CD8-positive, alpha-beta memory T cell (primary cell): Measurements from ENCODE around the gene SLC26A2. TPM values are rescaled to one million over a fixed set of nuclear protein-coding genes. Genes with fewer than 3 reads are reported as not detected.

ENCODE experiments used
- CTCF ChIA-PET: fragments of 350-600 bp; sonication (Branson Sonifier 250); formaldehyde crosslinking; loops from one replicate; lab custom pipeline; 2021; ENCODE audit warnings: antibody characterized with exemption; lab: Charles Lee
- POLR2A ChIA-PET: fragments of 350-600 bp; sonication (Branson Sonifier 250); formaldehyde crosslinking; loops from one replicate; lab custom pipeline; 2021; ENCODE audit warnings: antibody characterized with exemption; lab: Charles Lee
- DNase-seq, 5 donors: peaks; one replicate each; pipeline versions ENCODE4 v3.0.0 to v3.0.0-alpha.2; 2020 to 2022; ENCODE audit warnings: mixed read lengths in 1 of 5
- H3K27ac ChIP-seq: one replicate; pipeline ENCODE4 v1.7.0; 2013; ENCODE audit warnings: low read depth, mild to moderate bottlenecking, low read length, moderate library complexity
- H3K27me3 ChIP-seq: 2 replicates; pipeline ENCODE4 v1.7.0; 2013; ENCODE audit warnings: low read length, mild to moderate bottlenecking; ENCODE audit not compliant: insufficient read depth, poor library complexity, severe bottlenecking
- H3K36me3 ChIP-seq: 2 replicates; pipeline ENCODE4 v1.7.0; 2013; ENCODE audit warnings: mild to moderate bottlenecking, low read length, moderate library complexity; ENCODE audit not compliant: insufficient read depth
- H3K4me1 ChIP-seq: 2 replicates; pipeline ENCODE4 v1.7.0; 2013; ENCODE audit warnings: mild to moderate bottlenecking, low read length, moderate library complexity; ENCODE audit not compliant: insufficient read depth
- H3K4me3 ChIP-seq: 2 replicates; pipeline ENCODE4 v1.7.0; 2013; ENCODE audit warnings: mild to moderate bottlenecking, low read length
- H3K9me3 ChIP-seq: 2 replicates; pipeline ENCODE4 v1.7.0; 2013; ENCODE audit warnings: mild to moderate bottlenecking, low read length
- H3K27ac Mint-ChIP-seq, 8 donors: one replicate each; pipeline ENCODE4 v1.8.0; 2020 to 2021; ENCODE audit warnings: mixed read lengths in 8 of 8, mild to moderate bottlenecking in 6 of 8, inconsistent platforms in 3 of 8, moderate library complexity in 3 of 8
- H3K27me3 Mint-ChIP-seq, 2 donors: one replicate each; pipeline ENCODE4 v1.8.0; 2020 to 2021; ENCODE audit warnings: mixed read lengths in 2 of 2, mild to moderate bottlenecking in 1 of 2, moderate library complexity in 1 of 2
- H3K36me3 Mint-ChIP-seq, 3 donors: one replicate each; pipeline ENCODE4 v1.8.0; 2020 to 2021; ENCODE audit warnings: mixed read lengths in 3 of 3, inconsistent platforms in 1 of 3, mild to moderate bottlenecking in 1 of 3
- H3K4me1 Mint-ChIP-seq, 3 donors: one replicate each; pipeline ENCODE4 v1.8.0; 2020 to 2021; ENCODE audit warnings: mixed read lengths in 3 of 3, inconsistent platforms in 1 of 3, mild to moderate bottlenecking in 1 of 3
- H3K4me3 Mint-ChIP-seq, 7 donors: one replicate each; pipeline ENCODE4 v1.8.0; 2020 to 2021; ENCODE audit warnings: mixed read lengths in 7 of 7, mild to moderate bottlenecking in 6 of 7, moderate library complexity in 4 of 7, inconsistent platforms in 2 of 7
- H3K9me3 Mint-ChIP-seq, 5 donors: one replicate each; pipeline ENCODE4 v1.8.0; 2020 to 2022; ENCODE audit warnings: mixed read lengths in 5 of 5, mild to moderate bottlenecking in 3 of 5, moderate library complexity in 2 of 5, inconsistent platforms in 1 of 5
- polyA plus RNA-seq: library from polyadenylated mRNA; unstranded; fragments of 300-500 nt; fragmentation: Illumina TruSeq; gene quantifications from one replicate; pipeline ENCODE4 v1.2.3, GENCODE V29; 2021
- total RNA-seq, 2 experiments: library from RNA; stranded (reverse); gene quantifications; one replicate each; pipeline ENCODE4 v1.2.3, GENCODE V29; 2021

The SLC26A2 gene
- total and polyA plus RNA-seq, 3 experiments from 2014 or later: 4.6 to 10.2 (median 9.7) TPM

- H3K27me3 Mint-ChIP-seq: peaks cover 7 to 33% of the 10 kb centered on the region in 2 donors
- H3K36me3 Mint-ChIP-seq: no peaks in the 10 kb centered on the region
- H3K9me3 Mint-ChIP-seq: no peaks in the 10 kb centered on the region
- H3K27ac ChIP-seq: no peak overlapping the region
- DNase-seq: no peak
- no peaks in the 10 kb centered on the region for H3K4me1 Mint-ChIP-seq
- no peak overlapping the region for H3K27ac Mint-ChIP-seq
- H3K4me3 ChIP-seq: no peak overlapping the region
- H3K9me3 ChIP-seq: no peaks in the 10 kb centered on the region
- no peaks in the 10 kb centered on the region for H3K27me3 ChIP-seq
- no peaks in the 10 kb centered on the region for H3K36me3 ChIP-seq
- CTCF ChIA-PET: no interaction called here
- no peaks in the 10 kb centered on the region for H3K4me1 ChIP-seq
- POLR2A ChIA-PET: no interaction called here
- H3K4me3 Mint-ChIP-seq: no peak overlapping the region
Observed at GRCh38 chr5:149932445-149933350, 27.9 kb upstream of the SLC26A2 start.

- Histone ChIP-seq H3K27ac (no peak overlapping the region), H3K4me1 (no peaks in the 10 kb centered on the region), H3K9me3 (no peaks in the 10 kb centered on the region), H3K4me3 (no peak overlapping the region), H3K36me3 (no peaks in the 10 kb centered on the region), H3K27me3 (no peaks in the 10 kb centered on the region)
- CTCF ChIA-PET: interaction anchor here (0.6 to 1.4 kb wide), 3 partner anchors 15 to 332 kb away, joined by 3 to 5 read pairs (median 4); no protein-coding TSS in a partner anchor
- Mint-ChIP-seq H3K4me3 (no peak overlapping the region), H3K4me1 (no peaks in the 10 kb centered on the region), H3K9me3 (no peaks in the 10 kb centered on the region), H3K27ac (no peak overlapping the region), H3K27me3 (peaks cover 5 to 27% of the 10 kb centered on the region in 2 donors), H3K36me3 (no peaks in the 10 kb centered on the region)
- POLR2A ChIA-PET: no interaction called here
- DNase-seq: no peak
Observed at GRCh38 chr5:149935431-149935901, 25.1 kb upstream of the SLC26A2 start.

GRCh38 chr5:149936044-149936699 is 24.4 kb upstream of the SLC26A2 start:
- no peaks in the 10 kb centered on the region for H3K27me3 ChIP-seq
- no peaks in the 10 kb centered on the region for H3K36me3 ChIP-seq
- Mint-ChIP-seq H3K9me3 (no peaks in the 10 kb centered on the region), H3K4me1 (no peaks in the 10 kb centered on the region), H3K4me3 (no peak overlapping the region), H3K36me3 (no peaks in the 10 kb centered on the region), H3K27ac (no peak overlapping the region), H3K27me3 (peaks cover 5 to 22% of the 10 kb centered on the region in 2 donors)
- POLR2A ChIA-PET: no interaction called here
- no peaks in the 10 kb centered on the region for H3K9me3 ChIP-seq
- no peaks in the 10 kb centered on the region for H3K4me1 ChIP-seq
- no peak for DNase-seq
- H3K27ac ChIP-seq: no peak overlapping the region
- CTCF ChIA-PET: interaction anchor here (0.6 to 1.3 kb wide), 3 partner anchors 9 to 332 kb away, joined by 3 to 5 read pairs (median 4); no protein-coding TSS in a partner anchor
- no peak overlapping the region for H3K4me3 ChIP-seq

- no peaks in the 10 kb centered on the region for H3K27me3 ChIP-seq
- H3K4me3 Mint-ChIP-seq: no peak overlapping the region
- H3K4me3 ChIP-seq: no peak overlapping the region
- H3K9me3 Mint-ChIP-seq: no peaks in the 10 kb centered on the region
- no peak overlapping the region for H3K27ac ChIP-seq
- H3K4me1 ChIP-seq: no peaks in the 10 kb centered on the region
- ChIA-PET POLR2A (no interaction called here), CTCF (interaction anchor here (0.9 kb wide), 1 partner anchor 10 kb away, joined by 4 read pairs; no protein-coding TSS in a partner anchor)
- no peak overlapping the region for H3K27ac Mint-ChIP-seq
- no peaks in the 10 kb centered on the region for H3K9me3 ChIP-seq
- no peak for DNase-seq
- H3K36me3 ChIP-seq: no peaks in the 10 kb centered on the region
- H3K4me1 Mint-ChIP-seq: no peaks in the 10 kb centered on the region
- H3K36me3 Mint-ChIP-seq: no peaks in the 10 kb centered on the region
- peaks cover 5 to 20% of the 10 kb centered on the region in 2 donors for H3K27me3 Mint-ChIP-seq
Observed at GRCh38 chr5:149936700-149937091, 23.9 kb upstream of the SLC26A2 start.

- Histone ChIP-seq H3K9me3 (no peaks in the 10 kb centered on the region), H3K36me3 (no peaks in the 10 kb centered on the region), H3K4me1 (no peaks in the 10 kb centered on the region), H3K27ac (no peak overlapping the region), H3K27me3 (no peaks in the 10 kb centered on the region), H3K4me3 (no peak overlapping the region)
- Mint-ChIP-seq H3K4me1 (no peaks in the 10 kb centered on the region), H3K9me3 (no peaks in the 10 kb centered on the region), H3K27ac (no peak overlapping the region), H3K27me3 (peaks cover 5 to 12% of the 10 kb centered on the region in 2 donors), H3K36me3 (no peaks in the 10 kb centered on the region), H3K4me3 (no peak overlapping the region)
- CTCF ChIA-PET: no interaction called here
- no peak for DNase-seq
- POLR2A ChIA-PET: no interaction called here
Observed at GRCh38 chr5:149937610-149938009, 22.9 kb upstream of the SLC26A2 start.

- H3K27ac Mint-ChIP-seq: no peak overlapping the region
- Histone ChIP-seq H3K27me3 (no peaks in the 10 kb centered on the region), H3K9me3 (no peaks in the 10 kb centered on the region), H3K4me1 (no peaks in the 10 kb centered on the region), H3K27ac (no peak overlapping the region), H3K4me3 (no peak overlapping the region), H3K36me3 (no peaks in the 10 kb centered on the region)
- peaks cover 5 to 12% of the 10 kb centered on the region in 2 donors for H3K27me3 Mint-ChIP-seq
- CTCF ChIA-PET: no interaction called here
- no peaks in the 10 kb centered on the region for H3K36me3 Mint-ChIP-seq
- no peaks in the 10 kb centered on the region for H3K4me1 Mint-ChIP-seq
- no peak overlapping the region for H3K4me3 Mint-ChIP-seq
- POLR2A ChIA-PET: no interaction called here
- DNase-seq: no peak
- H3K9me3 Mint-ChIP-seq: no peaks in the 10 kb centered on the region
Observed at GRCh38 chr5:149938279-149938678, 22.3 kb upstream of the SLC26A2 start.

- CTCF ChIA-PET: no interaction called here
- H3K27me3 Mint-ChIP-seq: peaks cover 5 to 12% of the 10 kb centered on the region in 2 donors
- Histone ChIP-seq H3K9me3 (no peaks in the 10 kb centered on the region), H3K4me3 (no peak overlapping the region), H3K36me3 (no peaks in the 10 kb centered on the region), H3K27me3 (no peaks in the 10 kb centered on the region), H3K27ac (no peak overlapping the region), H3K4me1 (no peaks in the 10 kb centered on the region)
- no peaks in the 10 kb centered on the region for H3K36me3 Mint-ChIP-seq
- H3K4me1 Mint-ChIP-seq: no peaks in the 10 kb centered on the region
- POLR2A ChIA-PET: no interaction called here
- DNase-seq: no peak
- H3K27ac Mint-ChIP-seq: no peak overlapping the region
- no peaks in the 10 kb centered on the region for H3K9me3 Mint-ChIP-seq
- H3K4me3 Mint-ChIP-seq: no peak overlapping the region
Observed at GRCh38 chr5:149938791-149939358, 21.7 kb upstream of the SLC26A2 start.

- ChIA-PET CTCF (no interaction called here), POLR2A (no interaction called here)
- no peaks in the 10 kb centered on the region for H3K4me1 Mint-ChIP-seq
- H3K27me3 Mint-ChIP-seq: peaks cover 5 to 10% of the 10 kb centered on the region in 2 donors
- Histone ChIP-seq H3K27ac (peak overlapping the region; percentile 45), H3K36me3 (no peaks in the 10 kb centered on the region), H3K9me3 (no peaks in the 10 kb centered on the region), H3K27me3 (no peaks in the 10 kb centered on the region), H3K4me1 (no peaks in the 10 kb centered on the region), H3K4me3 (no peak overlapping the region)
- H3K4me3 Mint-ChIP-seq: no peak overlapping the region
- H3K27ac Mint-ChIP-seq: no peak overlapping the region
- H3K9me3 Mint-ChIP-seq: no peaks in the 10 kb centered on the region
- no peaks in the 10 kb centered on the region for H3K36me3 Mint-ChIP-seq
- no peak for DNase-seq
Observed at GRCh38 chr5:149939546-149939945, 21.0 kb upstream of the SLC26A2 start.
